NOMO-1 (cell line): Measurements from ENCODE around the gene SLC24A3.
A peak's percentile ranks its signal among the peaks of the same experiment; 100 is the strongest.
"Not testable (repeated sequence)": the region's sequence is repeated elsewhere in the genome, so short reads cannot be mapped to it uniquely, and the experiment has no call there.

Source experiments
- DNase-seq, 2 experiments: peaks; one replicate each; lab custom pipeline; 2025; ENCODE audit not compliant: unreplicated experiment in 2 of 2; lab: John Stamatoyannopoulos, UW

Gene SLC24A3

GRCh38 chr20:19609642-19610223, 397.3 kb downstream of the SLC24A3 start:
- no peak for DNase-seq

GRCh38 chr20:19615629-19616028, 403.2 kb downstream of the SLC24A3 start:
- DNase-seq, result no peak

GRCh38 chr20:19616081-19616480, 403.6 kb downstream of the SLC24A3 start:
- no peak for DNase-seq

GRCh38 chr20:19616620-19617019, 404.2 kb downstream of the SLC24A3 start:
- no peak for DNase-seq

- DNase-seq, result no peak
Measured at GRCh38 chr20:19617256-19617655, 404.8 kb downstream of the SLC24A3 start.

GRCh38 chr20:19618711-19619110, 406.3 kb downstream of the SLC24A3 start:
- no peak for DNase-seq

- DNase-seq, result no peak
Measured at GRCh38 chr20:19619904-19620430, 407.5 kb downstream of the SLC24A3 start.

- peak in 1 of 2 experiments; percentile 3 for DNase-seq
Measured at GRCh38 chr20:19620446-19620845, 408.0 kb downstream of the SLC24A3 start.

GRCh38 chr20:19621072-19621471, 408.6 kb downstream of the SLC24A3 start:
- peak in 1 of 2 experiments; percentile 26 for DNase-seq

GRCh38 chr20:19624221-19624965, 412.0 kb downstream of the SLC24A3 start:
- DNase-seq, result no peak

- no peak for DNase-seq
Measured at GRCh38 chr20:19625426-19625825, 413.0 kb downstream of the SLC24A3 start.

- DNase-seq, result no peak
Measured at GRCh38 chr20:19626896-19627295, 414.5 kb downstream of the SLC24A3 start.

- peak in 1 of 2 experiments; percentile 48 for DNase-seq
Measured at GRCh38 chr20:19628570-19629134, 416.2 kb downstream of the SLC24A3 start.

- DNase-seq, result no peak
Measured at GRCh38 chr20:19631410-19631809, 419.0 kb downstream of the SLC24A3 start.

GRCh38 chr20:19633985-19634384, 421.5 kb downstream of the SLC24A3 start:
- DNase-seq, result no peak

GRCh38 chr20:19639471-19640045, 427.1 kb downstream of the SLC24A3 start:
- not testable (repeated sequence) for DNase-seq

- no peak for DNase-seq
Measured at GRCh38 chr20:19642860-19643259, 430.4 kb downstream of the SLC24A3 start.

- DNase-seq, result no peak
Measured at GRCh38 chr20:19644085-19644484, 431.6 kb downstream of the SLC24A3 start.

GRCh38 chr20:19646963-19647362, 434.5 kb downstream of the SLC24A3 start:
- DNase-seq, result no peak

GRCh38 chr20:19648024-19648423, 435.6 kb downstream of the SLC24A3 start:
- no peak for DNase-seq

GRCh38 chr20:19649041-19649440, 436.6 kb downstream of the SLC24A3 start:
- no peak for DNase-seq
